GM23338 (cell line): ENCODE data around the gene LRIG1.

Source experiments
- CREB1 ChIP-seq: fragments of 250-450 bp; sonication (Bioruptor Pico); IDR thresholded peaks from 2 replicates; pipeline ENCODE4 v1.5.0; 2020; ENCODE audit warnings: low read depth, mild to moderate bottlenecking, moderate library complexity
- EZH2 ChIP-seq: fragments of 200-600 bp; sonication (generic); IDR thresholded peaks from one replicate; pipeline ENCODE4 v1.8.0; 2017; ENCODE audit warnings: antibody characterized with exemption, mild to moderate bottlenecking, low read depth; ENCODE audit not compliant: unreplicated experiment
- EZH2phosphoT487 ChIP-seq: fragments of 200-600 bp; sonication (generic); IDR thresholded peaks from one replicate; pipeline ENCODE4 v1.8.1; 2018; ENCODE audit warnings: antibody characterized with exemption; ENCODE audit not compliant: unreplicated experiment
- POLR2AphosphoS5 ChIP-seq: IDR thresholded peaks from 2 replicates; pipeline ENCODE4 v1.6.1; 2016; ENCODE audit warnings: antibody characterized with exemption, low read depth
- REST ChIP-seq: IDR thresholded peaks from one replicate; pipeline ENCODE4 v1.6.1; 2018; ENCODE audit warnings: antibody characterized with exemption; ENCODE audit not compliant: unreplicated experiment
- ZNF331 ChIP-seq: fragments of 250-450 bp; sonication (Bioruptor Pico); IDR thresholded peaks from 2 replicates; pipeline ENCODE4 v1.5.0; 2020; ENCODE audit warnings: low read depth, mild to moderate bottlenecking, moderate library complexity
- TF ChIP-seq, protein P1 (sequence below), 2 experiments: fragments of 200-600 bp in 1 of 2; sonication (generic) in 1 of 2; conservative IDR thresholded peaks; 2 replicates each; pipeline versions ENCODE4 v1.5.1 to v1.6.1; 2016 to 2017; ENCODE audit warnings: antibody characterized with exemption in 2 of 2, low read depth in 2 of 2, mild to moderate bottlenecking in 2 of 2, moderate library complexity in 1 of 2

DNA sequence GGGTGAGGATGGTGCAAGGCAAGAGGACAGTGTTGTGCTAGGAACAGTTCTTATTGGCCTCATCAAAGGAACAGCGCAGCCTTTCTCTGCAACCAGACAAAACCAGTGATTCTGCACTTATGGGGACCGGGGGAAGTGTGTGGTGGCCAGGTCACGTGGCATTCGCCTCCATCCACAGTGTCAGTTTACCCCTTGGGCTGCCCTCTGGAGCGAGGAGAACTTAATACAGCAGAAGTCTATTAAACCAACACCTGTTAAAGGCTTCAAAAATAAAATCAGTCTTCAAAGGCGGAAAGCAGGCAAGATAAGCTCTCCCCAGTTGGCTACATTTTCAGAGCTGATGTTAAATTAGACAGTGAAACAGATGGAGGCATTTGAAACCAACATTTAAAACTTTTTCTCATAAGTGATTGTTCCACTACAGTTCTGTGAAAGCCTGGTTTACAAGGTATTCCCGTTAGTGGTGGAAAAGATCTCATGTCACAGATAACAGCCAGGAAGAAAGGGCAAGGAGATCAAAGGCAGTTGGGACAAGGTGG, 75.2 kb downstream of the LRIG1 start:
- TF ChIP-seq, protein P1, sequence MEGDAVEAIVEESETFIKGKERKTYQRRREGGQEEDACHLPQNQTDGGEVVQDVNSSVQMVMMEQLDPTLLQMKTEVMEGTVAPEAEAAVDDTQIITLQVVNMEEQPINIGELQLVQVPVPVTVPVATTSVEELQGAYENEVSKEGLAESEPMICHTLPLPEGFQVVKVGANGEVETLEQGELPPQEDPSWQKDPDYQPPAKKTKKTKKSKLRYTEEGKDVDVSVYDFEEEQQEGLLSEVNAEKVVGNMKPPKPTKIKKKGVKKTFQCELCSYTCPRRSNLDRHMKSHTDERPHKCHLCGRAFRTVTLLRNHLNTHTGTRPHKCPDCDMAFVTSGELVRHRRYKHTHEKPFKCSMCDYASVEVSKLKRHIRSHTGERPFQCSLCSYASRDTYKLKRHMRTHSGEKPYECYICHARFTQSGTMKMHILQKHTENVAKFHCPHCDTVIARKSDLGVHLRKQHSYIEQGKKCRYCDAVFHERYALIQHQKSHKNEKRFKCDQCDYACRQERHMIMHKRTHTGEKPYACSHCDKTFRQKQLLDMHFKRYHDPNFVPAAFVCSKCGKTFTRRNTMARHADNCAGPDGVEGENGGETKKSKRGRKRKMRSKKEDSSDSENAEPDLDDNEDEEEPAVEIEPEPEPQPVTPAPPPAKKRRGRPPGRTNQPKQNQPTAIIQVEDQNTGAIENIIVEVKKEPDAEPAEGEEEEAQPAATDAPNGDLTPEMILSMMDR (conservative IDR thresholded peaks at IDR 0.05; ENCODE audit: low read depth in 2 of 2), result no peak
- no peak for TF ChIP-seq EZH2
- TF ChIP-seq EZH2phosphoT487, result no peak
- no peak for TF ChIP-seq POLR2AphosphoS5
- TF ChIP-seq CREB1, result no peak
- no peak for TF ChIP-seq ZNF331 (CRISPR knock-in tag)
- no peak for TF ChIP-seq REST
